Sciatic nerve (tissue), 2 donors: Measurements from ENCODE around the gene VPS16. TPM values are rescaled to one million over a fixed set of nuclear protein-coding genes. Genes with fewer than 3 reads are reported as not detected.

Experiments used
- ATAC-seq: fragments of 200-7000 bp; cut with Tn5 transposase; one replicate; pipeline ENCODE4 v1.9.1; 2020; ENCODE audit warnings: mild to moderate bottlenecking, moderate library complexity
- DNase-seq: peaks from one replicate; pipeline ENCODE4 v3.0.0-alpha.2; 2020; ENCODE audit warnings: low spot score
- intact Hi-C: fragments of 100-400 bp; cut with DNase I; formaldehyde crosslinking; loops from one replicate; pipeline ENCODE4 v1.14.2; 2022
- total RNA-seq: library from RNA; stranded (reverse); fragmentation: NEBNext Ultra II Directional; extraction: Animal tissue kit (Norgen Biotek cat#: 25700); gene quantifications from one replicate; pipeline ENCODE4 v1.2.1, GENCODE V29; 2021
- donor health status: DM: no; HTN: no; CAD: no.
- donor health status: DM: no; HTN: no; CAD: no.

Gene VPS16
- total RNA-seq, result 40.0 TPM

GRCh38 chr20:2840138-2840966 lies at the start of gene VPS16, which contains the start of gene PCED1A:
VPS16 (plus strand) TSS chr20:2840745; CDS start chr20:2840775, 30 bp downstream.
PCED1A (minus strand) TSS chr20:2840655; CDS start chr20:2839912, 743 bp downstream.
- ATAC-seq (peak; percentile 98), DNase-seq (peak; percentile 93)
- intact Hi-C loops, result no loop called here

- DNase-seq, result no peak
- intact Hi-C loops, result no loop called here
- ATAC-seq, result no peak
These were observed 47.1 kb upstream of the VPS16 start for GRCh38 chr20:2793471-2793870.

GRCh38 chr20:2794202-2794748 lies 46.3 kb upstream of the VPS16 start:
- intact Hi-C loops, result no loop called here
- ATAC-seq (no peak), DNase-seq (no peak)

GRCh38 chr20:2794866-2795447 lies 45.6 kb upstream of the VPS16 start:
- intact Hi-C loops, result no loop called here
- DNase-seq, result no peak
- no peak for ATAC-seq

- intact Hi-C loops, result no loop called here
- ATAC-seq (no peak), DNase-seq (no peak)
These were observed 45.1 kb upstream of the VPS16 start for GRCh38 chr20:2795451-2795850.

- ATAC-seq, result no peak
- intact Hi-C loops, result no loop called here
- DNase-seq, result no peak
These were observed 44.4 kb upstream of the VPS16 start for GRCh38 chr20:2796011-2796660.

GRCh38 chr20:2797136-2797983 lies 43.2 kb upstream of the VPS16 start:
- DNase-seq (no peak), ATAC-seq (no peak)
- intact Hi-C loops, result no loop called here

GRCh38 chr20:2798095-2798805 lies 42.3 kb upstream of the VPS16 start:
- no peak for DNase-seq
- ATAC-seq, result no peak
- intact Hi-C loops, result no loop called here

GRCh38 chr20:2798814-2799213 lies 41.7 kb upstream of the VPS16 start:
- ATAC-seq, result peak; percentile 33
- intact Hi-C loops, result no loop called here
- no peak for DNase-seq

- intact Hi-C loops, result no loop called here
- peak; percentile 13 for ATAC-seq
These were observed 41.3 kb upstream of the VPS16 start for GRCh38 chr20:2799271-2799670.

GRCh38 chr20:2799688-2800520 lies 40.6 kb upstream of the VPS16 start:
- ATAC-seq, result peak; percentile 64
- no peak for DNase-seq
- intact Hi-C loops, result no loop called here

More at GRCh38 chr20:2799271-2799670, 41.3 kb upstream of the VPS16 start:
- no peak for DNase-seq

GRCh38 chr20:2800521-2801285 lies 39.8 kb upstream of the VPS16 start, which contains the start of gene CPXM1:
CPXM1 (minus strand) TSS chr20:2800627; CDS start chr20:2800572, 55 bp downstream.
- ATAC-seq, result no peak
- DNase-seq, result no peak
- intact Hi-C loops, result no loop called here

- intact Hi-C loops, result no loop called here
- DNase-seq, result no peak
- no peak for ATAC-seq
These were observed 39.2 kb upstream of the VPS16 start for GRCh38 chr20:2801286-2801728.

- DNase-seq (no peak), ATAC-seq (no peak)
- intact Hi-C loops, result no loop called here
These were observed 36.3 kb upstream of the VPS16 start for GRCh38 chr20:2804041-2804828.

- no peak for DNase-seq
These were observed 35.5 kb upstream of the VPS16 start for GRCh38 chr20:2804852-2805688.

More at GRCh38 chr20:2804852-2805688, 35.5 kb upstream of the VPS16 start:
- peak; percentile 71 for ATAC-seq
- intact Hi-C loops, result no loop called here
